DND-41 (cell line): ENCODE measurements around the gene SMARCA2.
A peak's percentile ranks its signal among the peaks of the same experiment; 100 is the strongest.

ENCODE experiments used
- ATAC-seq: fragments of 200-7000 bp; cut with Tn5 transposase; 3 replicates; pipeline ENCODE4 v1.9.1; 2021; ENCODE audit warnings: low read depth; ENCODE audit not compliant: insufficient read depth
- DNase-seq: peaks from one replicate; pipeline ENCODE4 v3.0.0-alpha.2; 2020
- H2AFZ ChIP-seq: 2 replicates; pipeline ENCODE4 v1.6.0; 2012; ENCODE audit warnings: low read depth, low read length
- H3K27ac ChIP-seq: 2 replicates; pipeline ENCODE4 v1.5.1; 2012; ENCODE audit warnings: low read length, inconsistent platforms
- H3K27me3 ChIP-seq: fragments of 200-600 bp; sonication (generic); 2 replicates; pipeline ENCODE4 v1.6.0; 2012; ENCODE audit warnings: low read length, mild to moderate bottlenecking, inconsistent platforms; ENCODE audit not compliant: insufficient read depth, poor library complexity
- H3K36me3 ChIP-seq: 2 replicates; pipeline ENCODE4 v1.5.1; 2012; ENCODE audit warnings: low read length, inconsistent platforms; ENCODE audit not compliant: insufficient read depth
- H3K4me1 ChIP-seq: 2 replicates; pipeline ENCODE4 v1.5.1; 2012; ENCODE audit warnings: mild to moderate bottlenecking, low read length; ENCODE audit not compliant: insufficient read depth
- H3K4me2 ChIP-seq: 2 replicates; pipeline ENCODE4 v1.6.0; 2012; ENCODE audit warnings: mild to moderate bottlenecking, moderate library complexity, low read length, inconsistent platforms; ENCODE audit not compliant: insufficient read depth
- H3K4me3 ChIP-seq, 2 experiments: fragments of 200-600 bp in 1 of 2; shearing (Covaris generic) in 1 of 2; 2 replicates each; pipeline ENCODE4 v1.5.1; 2012 to 2016; ENCODE audit warnings: inconsistent platforms in 2 of 2, low read length in 2 of 2, mild to moderate bottlenecking in 2 of 2, low read depth in 1 of 2, moderate library complexity in 1 of 2
- H3K79me2 ChIP-seq: 2 replicates; pipeline ENCODE4 v1.6.0; 2012; ENCODE audit warnings: low read length, inconsistent platforms; ENCODE audit not compliant: insufficient read depth
- H3K9ac ChIP-seq: 2 replicates; pipeline ENCODE4 v1.6.0; 2012; ENCODE audit warnings: low read depth, mild to moderate bottlenecking, inconsistent platforms, low read length, moderate library complexity
- H3K9me3 ChIP-seq: 2 replicates; pipeline ENCODE4 v1.5.1; 2012; ENCODE audit warnings: low read length, moderate library complexity, mild to moderate bottlenecking, inconsistent platforms; ENCODE audit not compliant: insufficient read depth, severe bottlenecking
- H4K20me1 ChIP-seq: 2 replicates; pipeline ENCODE4 v1.6.0; 2012; ENCODE audit warnings: low read length; ENCODE audit not compliant: insufficient read depth
- EZH2 ChIP-seq: IDR thresholded peaks from 3 replicates; pipeline ENCODE4 v1.6.1; 2012; ENCODE audit warnings: borderline replicate concordance, low read depth, mild to moderate bottlenecking, moderate library complexity, low read length, inconsistent platforms; ENCODE audit not compliant: severe bottlenecking
- TF ChIP-seq, protein P1 (sequence below): IDR thresholded peaks from 2 replicates; pipeline ENCODE4 v1.5.1; 2012; ENCODE audit warnings: borderline replicate concordance, low read length, moderate library complexity, mild to moderate bottlenecking; ENCODE audit not compliant: poor library complexity, severe bottlenecking; ENCODE audit errors: extremely low read depth

The SMARCA2 gene

DNA sequence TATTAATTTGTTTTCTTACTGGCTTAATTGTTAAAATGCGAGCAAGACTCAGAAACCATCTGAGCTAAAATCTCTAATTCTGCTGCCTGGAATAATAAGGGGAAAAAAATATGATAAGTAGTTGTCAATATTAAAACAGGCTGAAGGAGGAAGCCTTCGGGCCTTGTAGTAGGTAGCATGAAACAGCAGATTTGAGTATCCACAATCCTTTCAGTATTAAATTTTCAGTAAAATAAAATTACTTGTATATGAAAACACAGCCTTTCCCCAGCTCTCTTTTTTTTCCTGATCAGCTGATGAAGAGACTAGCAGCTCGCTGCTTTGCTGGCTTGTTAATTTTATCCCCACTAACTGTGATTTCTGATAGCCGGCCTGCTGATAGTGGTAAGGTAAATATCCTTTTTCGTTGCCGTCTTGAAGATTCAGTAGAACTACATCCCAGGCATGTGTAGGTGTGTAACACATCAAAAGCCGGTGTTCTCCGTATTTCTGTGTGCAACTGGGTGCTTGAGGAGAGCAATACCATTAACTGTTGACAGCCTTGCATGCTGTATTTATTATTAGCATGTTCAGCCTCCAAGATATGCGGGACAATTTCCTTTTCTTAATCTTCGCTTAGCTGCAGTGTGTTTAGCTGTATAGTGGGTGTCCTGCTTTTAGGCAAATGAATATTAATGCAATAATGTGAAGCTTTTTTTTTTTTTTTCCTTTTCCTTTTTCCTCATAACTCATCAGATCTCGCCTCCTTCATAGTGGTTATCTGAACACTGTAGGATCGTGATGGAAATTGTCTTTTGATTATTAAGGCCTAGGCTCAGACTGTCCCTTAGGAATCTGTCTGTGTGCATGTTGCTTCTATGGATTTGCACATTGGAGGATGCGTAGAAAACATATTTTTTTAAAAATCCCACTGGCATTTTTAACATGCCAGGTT is 144.6 kb downstream of the SMARCA2 start:
- H3K9ac ChIP-seq: no peak overlapping the region
- no peak overlapping the region for H3K4me3 ChIP-seq
- peaks cover 24% of the 10 kb centered on the region for H3K79me2 ChIP-seq
- H3K36me3 ChIP-seq: peaks cover 25% of the 10 kb centered on the region; the same call in 1 of the 2 replicates
- H3K4me2 ChIP-seq: peak overlapping the region; percentile 15; the same call in 1 of the 2 replicates
- H3K4me1 ChIP-seq: peaks cover 26% of the 10 kb centered on the region
- H2AFZ ChIP-seq: no peak overlapping the region
- H3K27ac ChIP-seq: no peak overlapping the region
- no peak for TF ChIP-seq EZH2
- TF ChIP-seq, protein P1, sequence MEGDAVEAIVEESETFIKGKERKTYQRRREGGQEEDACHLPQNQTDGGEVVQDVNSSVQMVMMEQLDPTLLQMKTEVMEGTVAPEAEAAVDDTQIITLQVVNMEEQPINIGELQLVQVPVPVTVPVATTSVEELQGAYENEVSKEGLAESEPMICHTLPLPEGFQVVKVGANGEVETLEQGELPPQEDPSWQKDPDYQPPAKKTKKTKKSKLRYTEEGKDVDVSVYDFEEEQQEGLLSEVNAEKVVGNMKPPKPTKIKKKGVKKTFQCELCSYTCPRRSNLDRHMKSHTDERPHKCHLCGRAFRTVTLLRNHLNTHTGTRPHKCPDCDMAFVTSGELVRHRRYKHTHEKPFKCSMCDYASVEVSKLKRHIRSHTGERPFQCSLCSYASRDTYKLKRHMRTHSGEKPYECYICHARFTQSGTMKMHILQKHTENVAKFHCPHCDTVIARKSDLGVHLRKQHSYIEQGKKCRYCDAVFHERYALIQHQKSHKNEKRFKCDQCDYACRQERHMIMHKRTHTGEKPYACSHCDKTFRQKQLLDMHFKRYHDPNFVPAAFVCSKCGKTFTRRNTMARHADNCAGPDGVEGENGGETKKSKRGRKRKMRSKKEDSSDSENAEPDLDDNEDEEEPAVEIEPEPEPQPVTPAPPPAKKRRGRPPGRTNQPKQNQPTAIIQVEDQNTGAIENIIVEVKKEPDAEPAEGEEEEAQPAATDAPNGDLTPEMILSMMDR: no peak
- H3K27me3 ChIP-seq: no peaks in the 10 kb centered on the region
- no peaks in the 10 kb centered on the region for H4K20me1 ChIP-seq
- ATAC-seq: no peak
- no peak for DNase-seq
- H3K9me3 ChIP-seq: no peaks in the 10 kb centered on the region

DNA sequence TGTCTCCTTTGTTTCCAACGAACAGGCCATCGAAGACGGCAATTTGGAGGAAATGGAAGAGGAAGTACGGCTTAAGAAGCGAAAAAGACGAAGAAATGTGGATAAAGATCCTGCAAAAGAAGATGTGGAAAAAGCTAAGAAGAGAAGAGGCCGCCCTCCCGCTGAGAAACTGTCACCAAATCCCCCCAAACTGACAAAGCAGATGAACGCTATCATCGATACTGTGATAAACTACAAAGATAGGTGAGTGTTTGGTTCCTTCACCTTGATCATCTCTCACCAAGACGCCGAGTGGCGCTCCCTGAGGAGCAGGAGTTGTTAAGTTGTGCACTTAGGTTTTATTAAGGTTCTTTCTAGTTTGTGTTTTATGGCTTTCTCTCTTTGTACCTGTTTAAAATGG is 146.5 kb downstream of the SMARCA2 start:
- ATAC-seq (no peak), DNase-seq (no peak)
- H3K4me1 ChIP-seq: peaks cover 23% of the 10 kb centered on the region
- no peaks in the 10 kb centered on the region for H3K27me3 ChIP-seq
- H3K4me3 ChIP-seq: no peak overlapping the region
- no peak overlapping the region for H3K9ac ChIP-seq
- no peak overlapping the region for H3K27ac ChIP-seq
- peaks cover 33% of the 10 kb centered on the region; the same call in 1 of the 2 replicates for H3K36me3 ChIP-seq
- H3K9me3 ChIP-seq: no peaks in the 10 kb centered on the region
- TF ChIP-seq EZH2: no peak
- TF ChIP-seq, protein P1: no peak
- peaks cover 24% of the 10 kb centered on the region for H3K79me2 ChIP-seq
- no peak overlapping the region for H2AFZ ChIP-seq
- H4K20me1 ChIP-seq: no peaks in the 10 kb centered on the region
- H3K4me2 ChIP-seq: no peak overlapping the region

DNA sequence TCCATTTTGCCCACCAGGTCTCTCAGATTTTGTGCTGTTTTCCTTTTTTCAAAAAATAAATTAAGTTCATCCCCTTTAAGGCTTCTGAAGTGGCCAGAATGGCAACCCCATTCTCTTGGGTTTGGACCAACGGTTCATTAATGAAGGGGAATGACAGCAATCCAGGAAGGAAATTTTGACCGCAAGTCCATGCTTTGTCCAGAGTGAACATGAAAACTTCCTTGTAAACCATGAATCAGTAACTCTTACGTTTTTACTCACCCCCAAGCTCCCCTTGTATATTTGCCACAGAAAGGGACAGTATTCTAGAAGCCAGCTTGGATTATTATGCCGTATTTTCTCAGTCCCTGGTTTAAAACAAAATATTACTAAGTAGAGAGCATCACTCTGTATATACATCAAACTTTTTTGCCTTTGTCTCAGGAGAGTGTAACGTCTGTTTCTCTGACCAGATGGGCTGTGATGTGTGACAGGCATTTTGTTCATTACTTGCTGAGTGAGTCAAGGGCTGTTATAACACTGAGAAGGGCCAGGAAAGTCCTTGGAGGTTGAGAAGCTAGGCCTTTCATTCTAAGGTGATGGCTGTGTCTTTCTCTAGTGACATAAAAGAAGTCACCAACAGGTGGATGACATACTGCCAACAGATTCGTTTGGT is 148.2 kb downstream of the SMARCA2 start:
- Histone ChIP-seq H4K20me1 (no peaks in the 10 kb centered on the region), H3K79me2 (peaks cover 15% of the 10 kb centered on the region), H3K27ac (no peak overlapping the region), H3K9me3 (no peaks in the 10 kb centered on the region), H3K4me1 (peaks cover 10% of the 10 kb centered on the region), H3K36me3 (peaks cover 39% of the 10 kb centered on the region; the same call in 1 of the 2 replicates), H2AFZ (no peak overlapping the region), H3K9ac (no peak overlapping the region), H3K4me3 (no peak overlapping the region), H3K27me3 (no peaks in the 10 kb centered on the region), H3K4me2 (no peak overlapping the region)
- no peak for ATAC-seq
- TF ChIP-seq EZH2: no peak
- TF ChIP-seq, protein P1: no peak
- no peak for DNase-seq
